Parathyroid adenoma (tissue), 2 donors: ENCODE measurements around the gene HSPBAP1.
A peak's percentile ranks its signal among the peaks of the same experiment; 100 is the strongest.
"Not testable (repeated sequence)": the region's sequence is repeated elsewhere in the genome, so short reads cannot be mapped to it uniquely, and the experiment has no call there.

Experiments used
- H2AFZ ChIP-seq: fragments of 300-600 bp; sonication (generic); one replicate; pipeline ENCODE4 v1.7.0; 2017; ENCODE audit warnings: antibody characterized with exemption, mild to moderate bottlenecking
- H3K27ac ChIP-seq: fragments of 300-600 bp; sonication (generic); one replicate; pipeline ENCODE4 v1.7.0; 2017
- H3K27me3 ChIP-seq: fragments of 300-600 bp; sonication (generic); one replicate; pipeline ENCODE4 v1.7.0; 2017; ENCODE audit warnings: low read length; ENCODE audit not compliant: control insufficient read depth, insufficient read depth
- H3K36me3 ChIP-seq: fragments of 300-600 bp; sonication (generic); one replicate; pipeline ENCODE4 v1.7.0; 2017; ENCODE audit warnings: low read length; ENCODE audit not compliant: control insufficient read depth, insufficient read depth
- H3K4me1 ChIP-seq: fragments of 300-600 bp; sonication (generic); one replicate; pipeline ENCODE4 v1.7.0; 2017; ENCODE audit warnings: control low read depth
- H3K4me2 ChIP-seq: fragments of 300-600 bp; sonication (generic); one replicate; pipeline ENCODE4 v1.7.0; 2017; ENCODE audit warnings: low read length
- H3K4me3 ChIP-seq: fragments of 300-600 bp; sonication (generic); one replicate; pipeline ENCODE4 v1.7.0; 2017; ENCODE audit warnings: low read depth, low read length
- H3K79me2 ChIP-seq: fragments of 300-600 bp; sonication (generic); one replicate; pipeline ENCODE4 v1.7.0; 2017; ENCODE audit warnings: control low read depth
- H3K9ac ChIP-seq: fragments of 300-600 bp; sonication (generic); one replicate; pipeline ENCODE4 v1.7.0; 2017; ENCODE audit warnings: mild to moderate bottlenecking
- H3K9me3 ChIP-seq: fragments of 300-600 bp; sonication (generic); one replicate; pipeline ENCODE4 v1.7.0; 2017; ENCODE audit warnings: low read length; ENCODE audit not compliant: control insufficient read depth
- CTCF ChIP-seq: fragments of 300-600 bp; sonication (generic); IDR thresholded peaks from one replicate; pipeline ENCODE4 v1.7.0; 2017; ENCODE audit warnings: antibody characterized with exemption, mild to moderate bottlenecking
- donor health status: primary hyperparathyroidism.

Gene HSPBAP1

DNA sequence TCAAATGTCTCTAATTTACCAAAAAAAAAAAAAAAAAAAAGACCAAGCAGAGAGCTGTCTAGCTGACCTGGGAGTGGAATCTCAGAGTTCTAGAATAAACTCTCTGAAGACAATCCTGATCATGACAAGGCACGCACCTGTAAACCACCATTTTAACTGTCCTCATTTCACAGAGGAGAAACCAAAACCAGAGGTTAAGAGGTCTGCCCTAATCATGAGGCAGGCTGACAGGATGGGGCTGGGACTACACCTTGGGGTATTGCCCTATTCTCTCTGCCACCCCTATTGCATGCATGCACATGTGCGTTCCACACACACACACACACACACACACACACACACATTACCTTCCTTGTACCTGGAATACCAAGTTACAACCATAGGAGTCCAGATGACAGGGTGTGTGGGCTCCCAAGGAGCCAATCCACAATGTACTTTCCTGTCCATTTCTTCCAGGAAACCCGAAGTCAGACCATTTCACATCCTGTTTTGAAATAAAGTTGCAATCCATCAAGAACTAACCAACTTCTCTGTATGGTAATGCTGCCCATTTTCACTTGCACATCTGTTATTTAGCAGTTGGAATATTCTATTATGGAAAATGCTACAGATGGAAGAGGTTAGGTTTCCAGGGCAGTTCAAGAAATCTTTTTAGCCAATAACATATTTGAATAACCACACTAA lies 34.6 kb downstream of the HSPBAP1 start:
- Histone ChIP-seq H3K79me2 (no peaks in the 10 kb centered on the region), H3K9ac (no peak overlapping the region), H3K4me3 (no peak overlapping the region), H3K27ac (no peak overlapping the region), H3K4me1 (no peaks in the 10 kb centered on the region), H3K36me3 (no peaks in the 10 kb centered on the region), H2AFZ (no peak overlapping the region), H3K27me3 (no peaks in the 10 kb centered on the region), H3K9me3 (no peaks in the 10 kb centered on the region), H3K4me2 (no peak overlapping the region)
- no peak for TF ChIP-seq CTCF

DNA sequence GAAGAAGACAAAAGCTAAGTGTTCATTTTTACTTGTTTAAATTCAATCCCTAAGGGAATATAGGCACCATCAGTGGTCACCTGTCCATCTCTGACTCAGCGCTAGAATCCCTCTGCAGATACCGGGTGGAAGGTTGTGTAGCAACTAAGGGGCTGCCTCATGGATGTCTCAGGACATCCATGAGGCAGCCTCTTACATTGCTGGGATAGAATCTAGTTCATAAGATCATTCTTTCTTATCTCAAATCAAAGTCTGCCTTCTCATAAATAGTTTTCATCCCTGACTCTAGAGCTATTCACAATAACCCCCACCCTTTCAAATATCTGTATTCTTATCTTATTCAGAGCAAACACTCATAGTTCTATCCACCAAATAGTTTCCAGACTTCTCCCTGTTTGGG lies 38.1 kb downstream of the HSPBAP1 start:
- H3K4me3 ChIP-seq, result no peak overlapping the region
- H3K79me2 ChIP-seq, result no peaks in the 10 kb centered on the region
- no peaks in the 10 kb centered on the region for H3K4me1 ChIP-seq
- H3K4me2 ChIP-seq, result no peak overlapping the region
- H3K27me3 ChIP-seq, result no peaks in the 10 kb centered on the region
- TF ChIP-seq CTCF, result no peak
- H3K9ac ChIP-seq, result no peak overlapping the region
- no peak overlapping the region for H2AFZ ChIP-seq
- H3K27ac ChIP-seq, result no peak overlapping the region
- H3K9me3 ChIP-seq, result no peaks in the 10 kb centered on the region
- H3K36me3 ChIP-seq, result no peaks in the 10 kb centered on the region

DNA sequence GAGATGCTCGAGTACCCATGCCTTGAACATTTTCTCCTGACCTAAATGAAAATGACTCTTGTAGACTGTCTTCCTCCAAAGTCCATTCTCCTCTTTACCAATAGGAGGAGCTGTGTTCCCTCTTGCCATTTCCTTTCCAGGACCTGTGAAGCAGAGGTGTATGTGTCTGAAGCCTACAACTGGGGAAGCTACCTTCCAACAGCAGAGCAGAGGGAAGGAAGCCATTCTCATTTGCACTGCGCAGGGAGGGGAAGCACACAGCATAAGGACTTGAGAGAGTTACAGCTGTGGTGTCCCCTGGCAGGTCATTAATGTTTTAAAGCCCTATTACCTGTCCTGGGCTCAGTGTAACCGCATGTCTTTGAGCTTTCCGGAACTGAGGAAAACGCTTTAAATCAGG lies 38.7 kb downstream of the HSPBAP1 start:
- no peak overlapping the region for H3K9ac ChIP-seq

DNA sequence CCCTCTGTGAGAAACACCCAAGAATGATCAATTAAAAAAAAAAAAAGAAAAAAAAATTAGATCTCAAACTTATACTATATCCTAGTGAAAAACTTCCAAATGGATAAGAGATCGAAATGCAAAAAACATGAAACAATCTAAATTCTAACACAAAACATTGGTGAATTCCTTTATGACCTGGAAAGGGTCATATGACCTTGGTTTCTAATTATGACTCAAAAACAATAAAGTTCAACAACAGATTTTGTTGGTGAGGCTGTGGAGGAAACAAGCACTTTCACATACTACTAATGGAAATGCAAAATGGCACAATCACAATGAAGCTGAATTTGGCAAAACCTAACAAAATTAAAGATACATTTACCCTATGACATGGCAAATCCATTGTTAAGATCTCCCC lies 45.3 kb downstream of the HSPBAP1 start:
- no peaks in the 10 kb centered on the region for H3K9me3 ChIP-seq
- H3K4me1 ChIP-seq, result no peaks in the 10 kb centered on the region
- no peaks in the 10 kb centered on the region for H3K79me2 ChIP-seq
- no peaks in the 10 kb centered on the region for H3K27me3 ChIP-seq
- no peak overlapping the region for H3K4me3 ChIP-seq
- H3K36me3 ChIP-seq, result no peaks in the 10 kb centered on the region
- no peak overlapping the region for H3K9ac ChIP-seq
- TF ChIP-seq CTCF, result no peak
- H3K4me2 ChIP-seq, result no peak overlapping the region
- H2AFZ ChIP-seq, result no peak overlapping the region
- no peak overlapping the region for H3K27ac ChIP-seq

More for the DNA sequence above, 38.7 kb downstream of the HSPBAP1 start:
- H3K27ac ChIP-seq, result no peak overlapping the region
- H3K4me2 ChIP-seq, result no peak overlapping the region
- H3K27me3 ChIP-seq, result no peaks in the 10 kb centered on the region
- H3K9me3 ChIP-seq, result no peaks in the 10 kb centered on the region
- no peaks in the 10 kb centered on the region for H3K79me2 ChIP-seq
- no peak overlapping the region for H3K4me3 ChIP-seq
- peak; percentile 82 for TF ChIP-seq CTCF
- no peak overlapping the region for H2AFZ ChIP-seq
- no peaks in the 10 kb centered on the region for H3K4me1 ChIP-seq
- no peaks in the 10 kb centered on the region for H3K36me3 ChIP-seq

DNA sequence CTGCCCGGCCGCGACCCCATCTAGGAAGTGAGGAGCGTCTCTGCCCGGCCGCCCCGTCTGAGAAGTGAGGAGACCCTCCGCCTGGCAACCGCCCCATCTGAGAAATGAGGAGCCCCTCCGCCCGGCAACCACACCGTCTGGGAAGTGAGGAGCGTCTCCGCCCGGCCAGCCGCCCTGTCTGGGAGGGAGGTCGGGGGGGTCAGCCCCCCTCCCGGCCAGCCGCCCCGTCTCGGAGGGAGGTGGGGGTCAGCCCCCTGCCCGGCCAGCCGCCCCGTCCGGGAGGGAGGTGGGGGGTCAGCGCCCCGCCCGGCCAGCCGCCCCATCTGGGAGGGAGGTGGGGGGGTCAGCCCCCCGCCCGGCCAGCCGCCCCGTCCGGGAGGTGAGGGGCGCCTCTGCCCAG lies 46.3 kb downstream of the HSPBAP1 start:
- not testable (repeated sequence) for H3K9me3 ChIP-seq, H3K79me2 ChIP-seq, H3K27me3 ChIP-seq, H3K9ac ChIP-seq, H2AFZ ChIP-seq, H3K4me2 ChIP-seq, H3K4me1 ChIP-seq, H3K4me3 ChIP-seq, H3K36me3 ChIP-seq, H3K27ac ChIP-seq
